Thyroid gland (tissue), 4 donors: ENCODE measurements around the gene EGF. TPM values are rescaled to one million over a fixed set of nuclear protein-coding genes. Genes with fewer than 3 reads are reported as not detected.
"Not testable (repeated sequence)": the region's sequence is repeated elsewhere in the genome, so short reads cannot be mapped to it uniquely, and the experiment has no call there.

ENCODE experiments used
- DNase-seq, 2 donors: peaks; one replicate each; pipeline ENCODE4 v3.0.0-alpha.2; 2019
- H3K27ac ChIP-seq, 3 donors: fragments of 200-600 bp; sonication (generic); 1 replicate in 2 of 3; 2 replicates in 1 of 3; pipeline ENCODE4 v1.5.1; 2016 to 2019; ENCODE audit warnings: mild to moderate bottlenecking in 1 of 3, moderate library complexity in 1 of 3
- H3K27me3 ChIP-seq: fragments of 200-600 bp; sonication (generic); one replicate; pipeline ENCODE4 v1.5.1; 2019
- H3K36me3 ChIP-seq, 2 donors: fragments of 200-600 bp; sonication (generic); one replicate each; pipeline ENCODE4 v1.5.1; 2016 to 2019
- H3K4me1 ChIP-seq, 2 donors: fragments of 200-600 bp; sonication (generic); one replicate each; pipeline ENCODE4 v1.5.1; 2017 to 2019
- H3K4me3 ChIP-seq, 3 donors: fragments of 200-600 bp; sonication (generic); replicated peaks in 1 of 3; 1 replicate in 2 of 3; 2 replicates in 1 of 3; pipeline ENCODE4 v1.5.1; 2016; ENCODE audit warnings: mild to moderate bottlenecking in 1 of 3
- H3K9me3 ChIP-seq: fragments of 200-600 bp; sonication (generic); one replicate; pipeline ENCODE4 v1.5.1; 2017
- CTCF ChIP-seq, 6 experiments: fragments of 200-600 bp in 3 of 6; fragments of 450-650 bp in 3 of 6; sonication (generic) in 3 of 6; IDR thresholded peaks; one replicate each; pipeline ENCODE4 v1.5.1; 2016 to 2019; ENCODE audit warnings: antibody characterized with exemption in 6 of 6, mild to moderate bottlenecking in 2 of 6, inconsistent platforms in 1 of 6, moderate library complexity in 1 of 6
- POLR2A ChIP-seq, 2 donors: fragments of 450-650 bp; IDR thresholded peaks; one replicate each; pipeline ENCODE4 v1.6.1; 2017; ENCODE audit warnings: antibody characterized with exemption in 2 of 2, mild to moderate bottlenecking in 2 of 2, moderate library complexity in 1 of 2
- WGBS, 2 donors: methylation state at CpG; one replicate each; pipeline ENCODE4 v1.1.5; 2017; 5-methylcytosine and 5-hydroxymethylcytosine counted together
- intact Hi-C: fragments of 100-400 bp; cut with DNase I; formaldehyde crosslinking; loops from one replicate; pipeline ENCODE4 v1.15.1; 2023
- total RNA-seq, 4 donors: library from RNA; depleted of rRNA; stranded (reverse); fragments of >200 nt; gene quantifications; one replicate each; pipeline ENCODE4 v1.2.3, GENCODE V29; 2016

The EGF gene
- total RNA-seq, 4 donors from 2014 or later: 3.1 to 9.4 (median 7.9) TPM

GRCh38 chr4:110025718-110026117 lies 113.0 kb downstream of the EGF start:
- no peak overlapping the region for H3K4me3 ChIP-seq
- H3K27me3 ChIP-seq: no peaks in the 10 kb centered on the region
- H3K36me3 ChIP-seq: no peaks in the 10 kb centered on the region
- no peaks in the 10 kb centered on the region for H3K9me3 ChIP-seq
- intact Hi-C loops: no loop called here
- DNase-seq: no peak
- TF ChIP-seq POLR2A (IDR thresholded peaks at IDR 0.05) (no peak), CTCF (IDR thresholded peaks at IDR 0.05) (no peak)
- no peak overlapping the region for H3K27ac ChIP-seq
- peaks cover 0 to 9% of the 10 kb centered on the region in 2 donors for H3K4me1 ChIP-seq
- WGBS, 2 donors: 83 to 85% methylated on average over 3 of the region's 3 CpGs

- H3K36me3 ChIP-seq: no peaks in the 10 kb centered on the region
- WGBS, 2 donors: 87 to 89% methylated on average over 7 of the region's 7 CpGs
- H3K4me1 ChIP-seq: no peaks in the 10 kb centered on the region
- TF ChIP-seq POLR2A (IDR thresholded peaks at IDR 0.05): no peak
- TF ChIP-seq CTCF (IDR thresholded peaks at IDR 0.05): no peak
- no peak overlapping the region for H3K27ac ChIP-seq
- no peaks in the 10 kb centered on the region for H3K9me3 ChIP-seq
- no peak overlapping the region for H3K4me3 ChIP-seq
- DNase-seq: no peak
- intact Hi-C loops: no loop called here
- no peaks in the 10 kb centered on the region for H3K27me3 ChIP-seq
Measured at GRCh38 chr4:110032603-110033002, 119.9 kb downstream of the EGF start.

GRCh38 chr4:110033355-110034025 lies 120.8 kb downstream of the EGF start:
- 73 to 76% methylated on average over 8 of the region's 8 CpGs for WGBS, 2 donors
- no peak overlapping the region for H3K4me3 ChIP-seq
- no peaks in the 10 kb centered on the region for H3K4me1 ChIP-seq
- no peaks in the 10 kb centered on the region for H3K9me3 ChIP-seq
- H3K27ac ChIP-seq: no peak overlapping the region
- H3K36me3 ChIP-seq: no peaks in the 10 kb centered on the region
- H3K27me3 ChIP-seq: no peaks in the 10 kb centered on the region
- DNase-seq: no peak
- intact Hi-C loops: no loop called here
- TF ChIP-seq CTCF (IDR thresholded peaks at IDR 0.05) (no peak), POLR2A (IDR thresholded peaks at IDR 0.05) (no peak)

GRCh38 chr4:110034026-110034393 lies 121.3 kb downstream of the EGF start:
- Histone ChIP-seq H3K9me3 (no peaks in the 10 kb centered on the region), H3K27ac (no peak overlapping the region), H3K27me3 (no peaks in the 10 kb centered on the region), H3K4me3 (no peak overlapping the region), H3K4me1 (no peaks in the 10 kb centered on the region), H3K36me3 (no peaks in the 10 kb centered on the region)
- no peak for DNase-seq
- intact Hi-C loops: no loop called here
- no peak for TF ChIP-seq POLR2A (IDR thresholded peaks at IDR 0.05)
- TF ChIP-seq CTCF (IDR thresholded peaks at IDR 0.05): no peak
- 73 to 78% methylated on average over 3 of the region's 3 CpGs for WGBS, 2 donors

- H3K27me3 ChIP-seq, H3K4me3 ChIP-seq, H3K27ac ChIP-seq, H3K4me1 ChIP-seq, H3K9me3 ChIP-seq, H3K36me3 ChIP-seq, intact Hi-C loops, DNase-seq: not testable (repeated sequence)
- WGBS, 2 donors: 92 to 93% methylated on average over 11 of the region's 11 CpGs
Measured at GRCh38 chr4:110039164-110039563, 126.5 kb downstream of the EGF start.
